HUDEP-2 (cell line): ENCODE data around the gene SUMO1.

Experiments used
- DNase-seq, 76 experiments: peaks; one replicate each; lab custom pipeline; 2025; ENCODE audit not compliant: unreplicated experiment in 76 of 76; lab: John Stamatoyannopoulos, UW

SUMO1 gene

DNA sequence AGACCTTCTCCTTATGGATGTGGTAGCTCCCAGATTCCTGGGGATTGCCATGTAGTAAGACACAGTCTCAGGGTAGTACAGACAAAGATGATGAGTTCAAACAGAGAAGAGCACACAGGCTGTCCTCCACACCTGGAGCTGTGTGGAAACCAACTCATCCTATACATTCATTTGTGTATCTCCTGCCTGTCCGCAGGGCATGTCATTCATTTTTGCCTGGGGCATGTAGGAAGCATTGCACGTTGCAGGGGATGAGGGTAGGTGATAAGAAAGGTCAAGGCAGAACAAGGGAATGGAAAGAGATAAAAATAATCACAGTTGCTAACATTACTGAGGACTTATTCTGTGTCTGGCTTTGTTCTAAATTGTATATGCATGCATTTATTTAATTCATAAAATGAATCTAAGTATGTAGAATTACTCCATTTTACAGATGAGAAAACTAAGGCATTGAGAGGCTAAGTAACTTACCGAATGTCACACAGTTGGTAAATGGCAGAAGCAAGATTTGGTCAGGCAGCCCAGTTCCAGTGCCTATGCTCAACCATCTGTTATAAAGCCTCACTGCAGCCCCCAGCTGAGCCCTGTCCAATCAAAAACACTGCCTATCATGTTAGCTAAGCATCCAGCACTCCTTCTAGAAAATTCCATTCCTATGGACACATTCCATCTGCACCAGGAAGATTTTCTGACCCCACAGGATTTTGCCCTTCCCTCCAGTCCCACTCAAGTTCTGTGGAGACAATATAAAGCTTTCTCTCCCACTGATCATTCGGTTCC lies 81.0 kb downstream of the SUMO1 start:
- DNase-seq = no peak
